HL-60 (cell line): Measurements from ENCODE around the gene ARHGEF7.

Experiments used
- DNase-seq, 2 experiments: peaks; one replicate each; pipeline ENCODE4 v3.0.0-alpha.2; 2010 to 2020; ENCODE audit warnings: low read depth in 1 of 2, low spot score in 1 of 2
- H3K27ac ChIP-seq: fragments of 250-450 bp; sonication (Bioruptor Pico); replicated peaks from 2 replicates; pipeline ENCODE4 v1.5.1; 2020; ENCODE audit warnings: mild to moderate bottlenecking, moderate library complexity
- H3K27me3 ChIP-seq: fragments of 250-450 bp; sonication (Bioruptor Pico); 2 replicates; pipeline ENCODE4 v1.5.1; 2021; ENCODE audit warnings: mild to moderate bottlenecking, moderate library complexity; ENCODE audit not compliant: insufficient read depth, poor library complexity, severe bottlenecking
- H3K4me3 ChIP-seq: replicated peaks from 2 replicates; pipeline ENCODE4 v1.5.1; 2011; ENCODE audit warnings: mild to moderate bottlenecking, control low read depth, low read length; ENCODE audit not compliant: insufficient read depth
- GABPA ChIP-seq: IDR thresholded peaks from 2 replicates; pipeline ENCODE4 v1.6.1; 2012; ENCODE audit warnings: low read depth
- POLR2AphosphoS5 ChIP-seq: IDR thresholded peaks from 2 replicates; pipeline ENCODE4 v1.6.1; 2012; ENCODE audit warnings: low read depth
- SPI1 ChIP-seq: IDR thresholded peaks from 2 replicates; pipeline ENCODE4 v1.6.1; 2012; ENCODE audit warnings: low read depth, mild to moderate bottlenecking, borderline replicate concordance
- TF ChIP-seq, protein P1 (sequence below): IDR thresholded peaks from one replicate; pipeline ENCODE4 v1.5.1; 2011; ENCODE audit warnings: low read length, control low read depth, inconsistent platforms; ENCODE audit not compliant: insufficient read depth
- TF ChIP-seq, protein P2 (sequence below): IDR thresholded peaks from 2 replicates; pipeline ENCODE4 v1.6.1; 2012; ENCODE audit warnings: low read depth; ENCODE audit not compliant: insufficient replicate concordance

ARHGEF7 gene

DNA sequence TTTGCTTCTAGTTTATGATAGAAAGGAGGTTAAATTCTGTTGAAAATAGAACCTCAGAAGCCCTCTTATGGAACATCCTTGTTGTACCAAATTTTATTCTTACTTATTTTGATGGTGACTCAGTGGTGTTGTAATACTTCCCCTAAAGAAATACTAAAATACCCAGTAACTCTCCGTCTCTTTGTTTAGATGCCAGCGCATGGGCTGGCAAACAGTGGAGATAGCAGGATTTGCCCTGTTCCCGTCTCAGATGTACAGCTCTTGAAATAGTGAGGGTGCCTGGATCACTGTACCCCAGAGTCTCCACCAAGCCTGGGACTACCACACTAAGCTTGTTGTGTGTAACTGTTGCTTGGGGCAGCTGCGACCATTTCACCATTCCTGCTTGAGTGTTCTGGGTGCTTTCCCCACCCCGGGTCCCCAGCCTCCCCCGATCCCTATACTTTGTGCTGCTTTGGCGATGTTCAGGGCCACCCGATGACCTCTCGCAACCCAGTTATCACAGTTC, 138.3 kb downstream of the ARHGEF7 start:
- Histone ChIP-seq H3K27ac (no peak overlapping the region), H3K27me3 (no peaks in the 10 kb centered on the region), H3K4me3 (no peak overlapping the region)
- TF ChIP-seq POLR2AphosphoS5 (no peak), GABPA (no peak), SPI1 (no peak)
- TF ChIP-seq, protein P1, sequence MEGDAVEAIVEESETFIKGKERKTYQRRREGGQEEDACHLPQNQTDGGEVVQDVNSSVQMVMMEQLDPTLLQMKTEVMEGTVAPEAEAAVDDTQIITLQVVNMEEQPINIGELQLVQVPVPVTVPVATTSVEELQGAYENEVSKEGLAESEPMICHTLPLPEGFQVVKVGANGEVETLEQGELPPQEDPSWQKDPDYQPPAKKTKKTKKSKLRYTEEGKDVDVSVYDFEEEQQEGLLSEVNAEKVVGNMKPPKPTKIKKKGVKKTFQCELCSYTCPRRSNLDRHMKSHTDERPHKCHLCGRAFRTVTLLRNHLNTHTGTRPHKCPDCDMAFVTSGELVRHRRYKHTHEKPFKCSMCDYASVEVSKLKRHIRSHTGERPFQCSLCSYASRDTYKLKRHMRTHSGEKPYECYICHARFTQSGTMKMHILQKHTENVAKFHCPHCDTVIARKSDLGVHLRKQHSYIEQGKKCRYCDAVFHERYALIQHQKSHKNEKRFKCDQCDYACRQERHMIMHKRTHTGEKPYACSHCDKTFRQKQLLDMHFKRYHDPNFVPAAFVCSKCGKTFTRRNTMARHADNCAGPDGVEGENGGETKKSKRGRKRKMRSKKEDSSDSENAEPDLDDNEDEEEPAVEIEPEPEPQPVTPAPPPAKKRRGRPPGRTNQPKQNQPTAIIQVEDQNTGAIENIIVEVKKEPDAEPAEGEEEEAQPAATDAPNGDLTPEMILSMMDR = no peak
- TF ChIP-seq, protein P2, sequence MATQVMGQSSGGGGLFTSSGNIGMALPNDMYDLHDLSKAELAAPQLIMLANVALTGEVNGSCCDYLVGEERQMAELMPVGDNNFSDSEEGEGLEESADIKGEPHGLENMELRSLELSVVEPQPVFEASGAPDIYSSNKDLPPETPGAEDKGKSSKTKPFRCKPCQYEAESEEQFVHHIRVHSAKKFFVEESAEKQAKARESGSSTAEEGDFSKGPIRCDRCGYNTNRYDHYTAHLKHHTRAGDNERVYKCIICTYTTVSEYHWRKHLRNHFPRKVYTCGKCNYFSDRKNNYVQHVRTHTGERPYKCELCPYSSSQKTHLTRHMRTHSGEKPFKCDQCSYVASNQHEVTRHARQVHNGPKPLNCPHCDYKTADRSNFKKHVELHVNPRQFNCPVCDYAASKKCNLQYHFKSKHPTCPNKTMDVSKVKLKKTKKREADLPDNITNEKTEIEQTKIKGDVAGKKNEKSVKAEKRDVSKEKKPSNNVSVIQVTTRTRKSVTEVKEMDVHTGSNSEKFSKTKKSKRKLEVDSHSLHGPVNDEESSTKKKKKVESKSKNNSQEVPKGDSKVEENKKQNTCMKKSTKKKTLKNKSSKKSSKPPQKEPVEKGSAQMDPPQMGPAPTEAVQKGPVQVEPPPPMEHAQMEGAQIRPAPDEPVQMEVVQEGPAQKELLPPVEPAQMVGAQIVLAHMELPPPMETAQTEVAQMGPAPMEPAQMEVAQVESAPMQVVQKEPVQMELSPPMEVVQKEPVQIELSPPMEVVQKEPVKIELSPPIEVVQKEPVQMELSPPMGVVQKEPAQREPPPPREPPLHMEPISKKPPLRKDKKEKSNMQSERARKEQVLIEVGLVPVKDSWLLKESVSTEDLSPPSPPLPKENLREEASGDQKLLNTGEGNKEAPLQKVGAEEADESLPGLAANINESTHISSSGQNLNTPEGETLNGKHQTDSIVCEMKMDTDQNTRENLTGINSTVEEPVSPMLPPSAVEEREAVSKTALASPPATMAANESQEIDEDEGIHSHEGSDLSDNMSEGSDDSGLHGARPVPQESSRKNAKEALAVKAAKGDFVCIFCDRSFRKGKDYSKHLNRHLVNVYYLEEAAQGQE = no peak
- no peak for DNase-seq

DNA sequence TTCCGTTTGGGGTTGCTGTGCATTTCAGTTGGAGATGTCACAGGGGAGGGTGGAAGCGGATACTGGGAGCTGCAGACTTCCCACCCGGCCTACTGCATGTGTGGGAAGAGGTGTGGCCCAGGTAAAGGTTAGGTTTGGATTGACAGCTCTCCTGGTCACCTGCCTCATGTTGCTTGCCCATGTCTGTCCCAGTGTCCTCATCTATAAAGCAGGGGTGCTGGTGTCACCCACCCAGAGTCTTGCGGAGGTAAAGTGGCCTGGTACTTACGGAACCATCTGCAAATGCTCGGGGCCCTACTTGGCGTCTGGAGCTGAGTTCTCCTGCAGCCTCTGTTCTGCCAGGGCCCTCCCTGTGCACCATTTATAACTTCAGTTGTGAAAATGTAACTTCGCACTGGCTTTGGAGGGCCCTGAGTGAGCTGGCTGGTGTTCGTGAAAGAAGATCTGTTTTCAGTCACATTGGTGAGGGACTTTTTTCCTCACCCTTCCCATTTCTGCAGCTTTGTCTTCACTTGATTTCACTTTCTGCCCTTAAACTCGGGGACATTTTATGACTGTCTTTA, 140.2 kb downstream of the ARHGEF7 start:
- Histone ChIP-seq H3K27ac (no peak overlapping the region), H3K4me3 (no peak overlapping the region), H3K27me3 (no peaks in the 10 kb centered on the region)
- DNase-seq = no peak
- TF ChIP-seq POLR2AphosphoS5 (no peak), GABPA (no peak), SPI1 (no peak)
- TF ChIP-seq, protein P1 = no peak
- TF ChIP-seq, protein P2 = no peak

DNA sequence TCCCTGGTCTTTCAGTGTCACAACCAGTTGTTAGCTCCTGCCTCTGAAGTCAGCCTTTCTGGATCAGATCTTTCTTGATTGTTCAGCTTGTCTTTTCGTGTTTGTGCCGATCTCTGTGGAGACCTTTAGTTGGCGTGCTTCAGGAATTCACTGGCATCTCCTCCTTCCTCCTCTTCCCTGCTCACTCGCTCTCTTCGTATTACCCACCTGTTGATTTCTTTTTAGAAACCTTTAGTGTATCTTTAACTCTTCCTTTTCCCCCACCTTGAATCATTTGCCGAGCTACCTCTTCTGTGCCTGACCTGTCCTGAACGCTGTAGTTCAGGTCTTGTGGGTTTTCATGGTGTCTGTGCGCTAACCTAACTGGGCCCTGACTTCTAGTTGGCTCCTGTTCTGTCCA, 141.3 kb downstream of the ARHGEF7 start:
- DNase-seq = no peak
- no peak overlapping the region for H3K27ac ChIP-seq
- no peak overlapping the region for H3K4me3 ChIP-seq
- no peaks in the 10 kb centered on the region for H3K27me3 ChIP-seq
- TF ChIP-seq, protein P1 = no peak
- TF ChIP-seq POLR2AphosphoS5 = no peak
- no peak for TF ChIP-seq GABPA
- TF ChIP-seq, protein P2 = no peak
- TF ChIP-seq SPI1 = no peak
